ENCODE data around the gene SLC38A8.

SLC38A8 gene

GRCh38 chr16:84029297-84030047 lies 13.1 kb downstream of the SLC38A8 start:
- H3K4me1 ChIP-seq (ENCODE audit: control insufficient read depth in 1 of 2, insufficient read depth in 1 of 2, low read depth in 1 of 2, low read length in 1 of 2), result peaks cover 16 to 28% of the 10 kb centered on the region in 2 experiments
- H3K9me3 ChIP-seq, result no peaks in the 10 kb centered on the region
- peak overlapping the region; percentile 64 for H3K27ac ChIP-seq
- H3K27me3 ChIP-seq, result peaks cover 72% of the 10 kb centered on the region
- TF ChIP-seq CTCF (IDR thresholded peaks at IDR 0.05), result no peak
- peak overlapping the region in 1 of 2 experiments; percentile 15 for H3K4me3 ChIP-seq (ENCODE audit: low read depth in 1 of 2, low read length in 1 of 2)
- H3K36me3 ChIP-seq, result no peaks in the 10 kb centered on the region

- H3K36me3 ChIP-seq, result no peaks in the 10 kb centered on the region
- H3K27me3 ChIP-seq, result peaks cover 73% of the 10 kb centered on the region
- TF ChIP-seq CTCF (IDR thresholded peaks at IDR 0.05), result no peak
- no peaks in the 10 kb centered on the region for H3K9me3 ChIP-seq
- no peak overlapping the region for H3K27ac ChIP-seq
- no peak overlapping the region for H3K4me3 ChIP-seq (ENCODE audit: low read depth in 1 of 2, low read length in 1 of 2)
- peaks cover 16 to 28% of the 10 kb centered on the region in 2 experiments for H3K4me1 ChIP-seq (ENCODE audit: control insufficient read depth in 1 of 2, insufficient read depth in 1 of 2, low read depth in 1 of 2, low read length in 1 of 2)
These were observed 15.0 kb downstream of the SLC38A8 start for GRCh38 chr16:84027625-84028024.

GRCh38 chr16:84026606-84027005 lies 16.0 kb downstream of the SLC38A8 start:
- peaks cover 16 to 28% of the 10 kb centered on the region in 2 experiments for H3K4me1 ChIP-seq (ENCODE audit: control insufficient read depth in 1 of 2, insufficient read depth in 1 of 2, low read depth in 1 of 2, low read length in 1 of 2)
- H3K9me3 ChIP-seq, result no peaks in the 10 kb centered on the region
- H3K4me3 ChIP-seq (ENCODE audit: low read depth in 1 of 2, low read length in 1 of 2), result no peak overlapping the region
- H3K36me3 ChIP-seq, result no peaks in the 10 kb centered on the region
- peaks cover 73% of the 10 kb centered on the region for H3K27me3 ChIP-seq
- H3K27ac ChIP-seq, result no peak overlapping the region
- TF ChIP-seq CTCF (IDR thresholded peaks at IDR 0.05), result no peak

DNA sequence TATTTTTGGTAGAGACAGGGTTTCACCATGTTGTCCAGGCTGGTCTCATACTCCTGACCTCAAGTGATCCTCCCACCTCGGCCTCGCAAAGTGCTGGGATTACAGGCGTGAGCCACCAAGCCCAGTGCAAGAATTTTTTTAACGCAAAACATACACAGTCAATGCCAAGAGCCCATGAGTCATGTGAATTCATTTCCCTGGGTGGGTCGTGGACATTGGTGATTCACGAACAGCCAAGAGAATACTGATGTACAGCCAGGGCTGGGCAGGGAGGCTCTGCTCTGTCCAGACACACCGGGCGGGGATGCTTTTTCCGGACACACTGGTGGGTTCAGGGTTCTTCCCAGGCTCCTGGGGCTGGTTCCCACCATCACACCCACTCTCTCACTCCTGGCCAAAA lies 17.7 kb downstream of the SLC38A8 start:
- peaks cover 75% of the 10 kb centered on the region for H3K27me3 ChIP-seq
- peaks cover 12 to 21% of the 10 kb centered on the region in 2 experiments for H3K4me1 ChIP-seq (ENCODE audit: control insufficient read depth in 1 of 2, insufficient read depth in 1 of 2, low read depth in 1 of 2, low read length in 1 of 2)
- no peaks in the 10 kb centered on the region for H3K9me3 ChIP-seq
- no peak overlapping the region for H3K4me3 ChIP-seq (ENCODE audit: low read depth in 1 of 2, low read length in 1 of 2)
- no peak for TF ChIP-seq CTCF (IDR thresholded peaks at IDR 0.05)
- H3K36me3 ChIP-seq, result no peaks in the 10 kb centered on the region
- no peak overlapping the region for H3K27ac ChIP-seq

DNA sequence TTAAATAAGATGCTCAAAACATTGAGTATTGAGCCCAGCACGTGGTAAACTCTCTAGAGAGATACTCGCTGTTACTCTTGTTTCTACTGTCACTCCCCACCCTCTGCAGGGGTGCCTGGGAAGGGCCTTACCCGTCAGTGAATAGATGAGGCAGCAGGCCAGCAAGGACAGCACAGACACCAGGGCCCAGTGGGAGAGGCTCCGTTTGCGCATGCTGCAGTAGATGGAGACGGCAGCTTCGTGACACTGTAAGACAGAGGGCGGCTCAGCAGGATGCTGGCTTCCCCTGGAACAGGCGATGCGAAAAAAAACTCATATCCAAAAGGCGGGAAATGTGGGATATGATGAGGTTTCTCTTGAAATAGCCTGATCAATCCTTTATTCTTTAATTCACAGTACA lies 20.0 kb downstream of the SLC38A8 start:
- Histone ChIP-seq H3K27ac (no peak overlapping the region), H3K27me3 (peaks cover 86% of the 10 kb centered on the region), H3K36me3 (no peaks in the 10 kb centered on the region), H3K4me3 (ENCODE audit: low read depth in 1 of 2, low read length in 1 of 2) (no peak overlapping the region), H3K4me1 (ENCODE audit: control insufficient read depth in 1 of 2, insufficient read depth in 1 of 2, low read depth in 1 of 2, low read length in 1 of 2) (peaks cover 0 to 2% of the 10 kb centered on the region in 2 experiments), H3K9me3 (no peaks in the 10 kb centered on the region)
- TF ChIP-seq CTCF (IDR thresholded peaks at IDR 0.05), result no peak
